NCI-H345 (cell line): ENCODE data around the gene CXXC5.
A peak's percentile ranks its signal among the peaks of the same experiment; 100 is the strongest.

Experiments used
- DNase-seq: peaks from one replicate; lab custom pipeline; 2025; lab: John Stamatoyannopoulos, UW

The CXXC5 gene

DNA sequence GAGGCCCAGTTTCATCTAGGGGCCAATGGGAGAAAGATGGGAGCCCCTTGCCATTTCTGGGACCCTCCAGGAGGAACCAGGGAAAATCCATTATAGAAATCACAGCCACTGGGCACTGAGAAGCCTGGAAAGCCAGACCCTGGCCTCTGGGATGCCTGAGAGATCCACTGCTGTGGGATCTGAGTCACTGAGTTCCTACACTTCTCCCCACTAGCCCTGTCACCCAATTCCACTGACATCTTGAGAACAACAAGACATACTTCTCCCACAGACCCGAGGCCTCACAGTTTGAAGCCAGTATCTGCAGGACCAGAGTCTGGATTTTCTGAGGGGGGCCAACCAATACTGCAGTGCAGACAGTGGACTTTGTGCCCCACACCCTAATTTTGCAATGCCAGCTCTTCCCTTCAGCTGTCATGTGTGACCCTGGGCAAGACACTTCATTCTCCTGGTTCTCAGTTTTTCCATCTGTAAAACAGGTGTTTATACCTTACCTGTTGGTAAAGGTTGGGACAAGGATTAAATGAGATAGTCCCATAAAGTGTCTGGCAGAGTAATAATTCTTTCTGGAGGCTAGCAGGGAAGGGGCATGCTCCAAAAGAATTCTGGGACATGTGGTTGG is 46.5 kb downstream of the CXXC5 start:
- DNase-seq: no peak

DNA sequence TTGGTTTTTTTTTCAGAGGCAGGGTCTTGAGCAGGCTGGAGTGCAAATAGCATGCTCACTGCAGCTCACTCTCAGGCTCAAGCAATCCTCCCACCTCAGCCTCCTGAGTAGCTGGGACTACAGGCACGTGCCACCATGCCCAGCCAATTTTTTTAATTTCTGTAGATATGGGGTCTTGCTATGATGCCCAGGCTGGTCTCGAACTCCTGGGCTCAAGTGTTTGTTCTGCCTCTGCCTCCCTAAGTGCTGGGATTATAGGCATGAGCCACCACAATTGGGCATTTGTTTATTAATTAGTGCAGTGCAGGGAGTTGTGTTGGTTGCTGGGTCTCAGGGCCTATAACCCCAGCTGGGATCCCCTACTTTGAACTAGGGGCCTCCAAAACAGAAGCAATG is 47.0 kb downstream of the CXXC5 start:
- DNase-seq: no peak

DNA sequence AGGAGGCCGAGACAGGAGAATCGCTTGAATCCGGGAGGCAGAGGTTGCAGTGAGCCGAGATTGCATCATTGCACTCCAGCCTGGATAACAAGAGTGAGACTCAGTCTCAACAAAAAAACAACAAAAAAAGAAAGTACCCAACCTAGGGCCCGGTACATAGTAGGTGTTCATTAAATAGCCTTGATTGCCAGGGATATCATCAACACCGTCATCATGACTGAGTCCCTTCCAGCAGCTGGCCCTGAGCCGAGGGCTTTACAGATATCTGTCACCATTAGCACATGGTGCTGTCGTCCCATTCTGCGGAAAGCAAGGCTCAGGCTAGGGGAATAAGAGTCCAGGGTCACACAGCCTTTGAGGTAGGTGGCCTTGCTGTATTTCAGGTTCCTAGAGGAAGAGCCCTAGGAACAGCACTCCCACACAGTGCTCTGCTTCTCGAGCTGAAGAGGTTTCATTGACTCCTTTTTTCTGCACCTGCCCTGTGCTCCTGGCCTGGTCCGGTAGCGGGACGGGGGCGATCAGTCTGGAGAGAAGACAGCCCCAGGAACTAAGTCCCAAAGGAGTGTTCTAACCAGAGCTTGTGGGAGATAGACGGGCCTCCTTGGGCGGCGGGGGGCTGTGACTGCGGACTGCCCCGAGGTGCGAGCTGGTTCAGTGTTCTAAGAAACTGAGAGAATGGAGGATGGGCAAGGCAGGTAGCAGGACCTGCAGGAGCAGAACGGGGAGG is 48.2 kb downstream of the CXXC5 start:
- DNase-seq: no peak

DNA sequence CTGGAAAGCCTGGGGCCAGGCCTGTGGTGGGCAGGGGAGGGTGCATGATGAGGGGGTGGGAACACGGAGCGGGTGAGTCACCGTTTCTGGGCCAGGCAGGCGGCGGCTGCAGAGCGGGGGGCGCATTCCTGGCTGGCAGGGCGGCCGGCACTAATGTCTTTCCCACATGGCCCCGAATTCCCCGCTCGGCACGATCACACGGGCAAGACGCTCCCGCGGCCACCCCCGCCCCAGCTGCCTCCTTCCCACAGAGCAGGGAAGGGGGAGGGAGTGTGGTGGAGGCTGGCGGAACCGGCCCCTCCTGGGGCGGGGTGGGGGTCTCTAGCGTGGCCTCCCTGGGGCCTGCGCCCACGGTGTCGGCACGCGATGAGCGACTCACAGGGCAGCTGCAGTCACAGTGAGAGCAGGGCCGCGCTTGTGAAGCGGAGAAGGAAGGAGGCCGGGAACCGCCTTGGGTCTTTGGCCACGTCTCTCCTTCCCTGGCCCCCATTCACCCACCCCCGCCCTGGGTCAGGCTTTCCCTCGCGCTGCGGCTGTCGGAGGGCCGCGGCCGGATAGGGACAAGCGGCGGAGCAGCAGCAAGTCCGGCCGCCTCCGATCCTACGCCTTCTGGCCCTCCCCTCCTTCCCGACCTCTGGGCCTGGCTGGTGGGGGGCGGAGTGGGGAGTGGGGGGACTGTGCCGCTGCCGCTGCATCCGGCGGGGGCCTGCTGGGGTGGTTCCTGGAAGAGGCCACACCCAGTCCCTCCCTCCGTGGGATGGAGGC is 48.9 kb downstream of the CXXC5 start:
- DNase-seq: no peak

DNA sequence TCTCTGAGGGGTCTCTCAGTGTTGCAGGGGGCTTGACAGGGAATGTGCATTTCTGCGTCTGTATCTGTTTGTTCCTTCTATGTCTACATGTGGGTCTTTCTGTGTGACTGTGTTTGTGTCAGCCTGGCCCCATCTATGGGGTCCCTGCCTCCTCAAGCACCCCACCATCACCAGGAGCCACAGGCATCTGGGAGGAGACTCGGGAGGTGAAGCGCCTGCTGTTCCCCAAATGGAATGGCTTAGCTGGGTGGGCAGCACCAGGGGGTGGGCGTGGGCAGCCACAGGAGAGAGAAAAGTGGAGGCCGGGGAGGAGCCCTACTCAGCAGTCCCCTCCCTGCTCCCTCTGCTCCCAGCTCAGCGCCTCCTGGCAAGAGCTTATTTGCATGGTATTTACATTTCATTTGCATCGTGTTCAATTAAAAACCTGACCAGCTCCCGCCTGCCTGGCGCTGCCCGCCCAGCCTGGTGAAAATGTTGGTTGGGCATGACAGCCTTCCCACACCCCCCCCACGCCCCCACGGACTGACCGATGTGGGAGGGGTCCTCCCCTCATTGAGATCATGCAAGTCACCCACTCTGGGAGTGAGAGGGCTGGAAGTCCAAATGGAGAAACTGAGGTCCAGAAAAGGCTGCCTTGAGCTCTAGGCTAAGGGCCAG is 50.5 kb downstream of the CXXC5 start:
- DNase-seq: peak; percentile 56

DNA sequence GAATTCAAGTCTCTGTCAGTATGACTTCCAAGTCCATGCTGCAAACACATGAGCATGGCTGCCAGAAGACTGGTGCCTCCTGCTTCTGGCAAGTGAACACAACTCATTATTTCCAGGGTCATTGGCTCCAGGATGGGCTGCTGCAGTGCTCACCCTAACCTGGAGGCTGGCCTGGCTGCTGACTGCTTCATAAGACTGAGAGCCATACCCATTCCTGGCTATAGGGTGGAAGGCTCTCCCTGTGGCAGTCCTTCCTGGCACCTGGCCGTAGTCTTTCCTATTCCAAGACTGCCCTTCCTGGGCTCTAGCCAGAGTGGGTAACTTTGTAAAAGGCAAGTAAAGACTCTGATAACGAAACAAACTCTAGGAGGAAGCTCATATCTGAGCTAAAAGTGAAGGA is 51.2 kb downstream of the CXXC5 start:
- DNase-seq: no peak

DNA sequence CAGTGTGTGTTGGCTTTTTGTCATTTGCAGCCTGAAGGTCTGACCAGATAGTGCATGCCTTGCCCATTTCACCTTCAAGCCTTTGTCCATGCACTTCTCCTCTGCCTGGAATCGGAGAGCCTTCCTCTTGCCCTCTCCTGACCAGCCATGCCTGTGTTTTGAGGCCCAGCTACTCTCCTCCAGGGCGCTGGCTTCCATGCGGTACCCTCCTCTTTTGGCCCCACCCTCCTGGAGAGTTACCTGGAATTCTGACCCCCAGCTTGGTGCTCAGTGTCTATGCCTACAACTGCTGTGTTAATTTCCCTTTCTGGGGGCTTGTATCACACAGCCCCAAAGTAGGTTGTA is 52.5 kb downstream of the CXXC5 start:
- DNase-seq: no peak

DNA sequence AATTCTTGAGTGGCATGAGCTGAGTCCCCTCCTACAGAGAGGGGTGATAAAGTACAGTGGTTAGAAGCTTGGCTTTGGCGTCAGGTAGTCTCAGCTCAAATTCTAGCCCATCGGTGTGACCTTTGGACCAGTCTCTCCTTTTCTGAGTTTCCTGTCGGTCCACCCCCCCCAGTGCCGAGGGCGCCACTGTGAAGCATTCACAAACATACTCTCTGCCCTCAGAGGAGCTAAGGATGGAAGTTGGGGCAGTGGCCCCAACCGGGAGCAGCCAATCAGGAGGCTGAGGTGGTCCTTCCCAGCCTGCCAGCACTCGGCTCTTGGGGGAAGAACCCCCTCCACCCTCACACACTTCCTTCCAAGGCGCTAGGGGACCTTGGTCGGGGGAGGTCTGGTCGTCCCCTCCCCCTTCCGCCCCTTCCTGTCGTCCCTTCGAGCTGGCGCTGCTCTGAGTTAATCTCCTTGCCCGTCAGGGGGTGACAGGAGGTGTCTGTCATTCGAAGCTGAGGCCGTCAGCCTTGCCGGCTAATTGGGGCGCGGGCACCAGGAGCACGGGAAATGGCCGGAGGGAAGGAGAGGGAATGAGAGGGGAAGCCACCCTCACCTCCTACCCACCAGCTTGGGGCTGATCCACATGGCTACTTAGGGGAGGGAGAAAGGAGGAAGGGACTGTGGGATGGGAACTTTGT is 53.0 kb downstream of the CXXC5 start:
- DNase-seq: no peak

DNA sequence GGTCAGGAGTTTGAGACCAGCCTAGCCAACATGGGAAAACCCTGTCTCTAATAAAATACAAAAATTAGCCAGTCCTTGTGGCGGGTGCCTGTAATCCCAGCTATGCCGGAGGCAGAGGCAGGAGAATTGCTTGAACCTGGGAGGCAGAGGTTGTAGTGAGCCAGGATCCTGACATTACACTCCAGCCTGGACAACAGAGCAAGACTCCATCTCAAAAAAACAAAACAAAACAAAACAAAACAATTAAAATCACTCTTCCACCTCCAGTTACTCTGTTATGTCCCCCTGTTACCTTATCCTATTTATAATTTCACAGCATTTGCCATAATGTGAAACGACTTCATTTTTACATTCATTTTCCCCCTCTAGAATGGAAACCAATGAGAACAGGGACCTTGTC is 54.4 kb downstream of the CXXC5 start:
- DNase-seq: no peak

DNA sequence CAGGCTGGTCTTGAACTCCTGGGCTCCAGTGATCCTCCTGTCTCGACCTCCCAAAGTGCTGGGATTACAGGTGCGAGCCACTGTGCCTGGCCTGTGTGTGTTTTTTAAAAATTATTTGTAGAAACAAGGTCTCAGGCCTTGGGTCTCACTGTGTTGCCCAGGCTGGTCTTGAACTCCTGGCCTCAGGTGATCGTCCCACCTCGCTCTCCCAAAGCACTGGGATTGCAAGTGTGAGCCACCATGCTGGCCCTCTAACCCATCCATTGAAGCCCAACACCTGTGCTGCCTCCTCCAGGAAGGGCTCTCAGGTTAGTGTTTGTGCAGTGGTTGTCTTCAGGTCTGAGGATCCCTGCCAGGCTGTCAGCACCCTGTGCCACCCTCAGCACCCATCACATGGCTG is 56.6 kb downstream of the CXXC5 start:
- DNase-seq: no peak

DNA sequence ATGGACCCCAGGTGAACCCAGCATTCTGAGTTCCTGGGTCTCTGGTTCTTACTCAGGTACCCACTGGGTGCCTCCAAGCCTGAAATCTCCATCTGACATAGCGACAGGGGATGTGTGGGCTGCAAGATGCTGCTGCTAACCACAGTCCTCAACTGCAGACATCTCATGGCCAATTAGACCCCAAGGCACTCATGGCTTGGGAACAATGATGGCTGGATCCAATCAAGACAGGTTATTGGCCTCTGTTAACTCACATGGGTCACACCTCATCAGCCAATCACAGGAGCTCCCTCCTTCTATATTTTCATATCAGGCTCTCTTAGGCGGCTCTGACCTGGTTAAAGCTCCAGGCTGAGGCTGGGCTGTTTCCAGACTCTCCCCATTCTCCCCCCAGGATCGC is 57.0 kb downstream of the CXXC5 start:
- DNase-seq: no peak

DNA sequence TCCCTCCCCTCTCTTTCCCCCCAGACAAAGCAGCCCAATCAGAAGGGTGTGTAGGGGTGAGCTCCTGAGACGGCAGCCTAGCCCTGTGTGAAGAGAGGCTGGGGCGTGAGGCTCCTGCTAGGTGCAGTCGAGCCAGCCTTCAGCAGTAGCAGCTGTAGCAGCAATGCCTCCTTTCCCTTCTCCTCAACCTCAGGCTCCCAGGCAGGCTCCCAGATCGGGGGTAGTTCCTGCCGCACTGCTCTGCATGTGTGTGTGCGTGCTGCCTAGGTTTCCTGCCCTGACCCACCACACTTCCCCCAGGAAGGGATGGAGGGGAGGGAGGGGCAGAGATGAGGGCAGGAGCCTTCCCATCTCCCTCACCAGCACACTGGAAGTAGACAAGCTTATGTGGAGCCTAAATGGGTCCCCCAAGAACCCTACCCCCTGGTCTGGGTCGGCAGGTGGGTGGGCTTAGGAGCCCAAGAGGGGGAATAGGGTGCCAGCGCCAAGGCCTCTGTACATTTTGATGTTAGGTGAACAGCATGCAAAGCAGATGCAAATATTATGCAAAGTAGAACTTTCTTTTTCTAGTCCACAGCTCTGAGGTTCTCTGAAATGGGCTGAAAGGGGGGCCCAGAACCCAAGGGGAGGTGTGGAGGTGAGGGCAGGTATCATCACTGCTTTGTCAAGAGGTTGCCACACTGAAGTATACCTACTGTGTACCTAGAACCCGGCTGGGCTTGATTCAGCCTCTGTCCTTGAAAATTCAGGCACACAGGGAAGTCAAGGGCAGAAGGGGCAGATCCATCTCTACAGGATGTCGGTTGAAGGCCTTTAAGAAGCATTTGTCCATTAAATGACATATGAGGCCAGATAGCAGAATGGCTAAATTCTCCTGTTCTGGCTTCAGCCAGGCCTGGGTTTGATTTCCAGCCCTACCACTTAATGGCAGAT is 57.8 kb downstream of the CXXC5 start:
- no peak for DNase-seq

DNA sequence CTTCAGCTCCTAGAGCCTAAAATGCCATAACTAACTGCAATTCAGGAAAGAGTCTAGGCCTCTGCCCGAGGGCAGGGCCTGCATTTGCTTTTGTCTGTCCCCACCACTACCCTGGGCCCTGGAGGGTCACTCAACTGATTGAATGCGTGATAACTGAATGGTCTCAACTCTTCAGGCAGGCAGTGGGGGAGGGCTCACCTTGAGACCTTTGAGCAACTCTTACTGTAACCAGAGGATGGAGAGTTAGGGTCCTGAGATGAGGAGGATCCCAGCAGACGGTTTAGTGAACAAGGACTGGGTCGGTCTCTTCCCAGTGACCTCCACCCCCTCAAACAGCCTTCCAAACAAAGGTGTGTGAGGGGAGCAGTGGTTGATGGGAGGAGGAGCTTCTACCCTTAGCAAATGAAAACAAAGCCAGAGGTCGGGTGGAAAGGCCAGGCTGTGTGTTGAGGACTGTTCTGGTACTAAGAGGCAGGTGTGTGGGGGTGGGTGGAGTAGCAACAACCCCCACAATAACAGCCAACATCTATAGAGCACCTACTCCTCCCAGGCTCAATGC is 59.4 kb downstream of the CXXC5 start:
- DNase-seq: no peak

DNA sequence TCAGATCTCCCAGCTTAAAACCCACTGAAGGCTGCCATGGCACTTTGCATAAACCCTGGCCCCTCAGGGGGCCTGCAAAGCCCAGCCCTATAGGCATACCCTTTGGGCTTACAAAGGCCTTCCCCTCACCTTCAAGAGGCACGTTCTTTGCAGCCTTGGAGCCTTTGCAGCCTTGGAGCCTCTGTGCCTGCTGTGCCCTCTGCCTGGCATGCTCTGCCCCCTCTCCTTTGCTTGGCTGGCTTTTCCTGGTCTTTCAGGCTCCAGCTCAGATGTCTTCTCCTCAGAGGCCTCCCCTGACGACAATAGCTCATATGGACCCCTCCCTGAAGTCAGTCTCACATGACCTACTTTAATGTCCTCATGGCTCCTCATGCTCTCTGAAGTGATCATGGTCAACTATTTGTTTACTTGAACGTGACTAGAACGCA is 60.3 kb downstream of the CXXC5 start:
- DNase-seq: no peak

DNA sequence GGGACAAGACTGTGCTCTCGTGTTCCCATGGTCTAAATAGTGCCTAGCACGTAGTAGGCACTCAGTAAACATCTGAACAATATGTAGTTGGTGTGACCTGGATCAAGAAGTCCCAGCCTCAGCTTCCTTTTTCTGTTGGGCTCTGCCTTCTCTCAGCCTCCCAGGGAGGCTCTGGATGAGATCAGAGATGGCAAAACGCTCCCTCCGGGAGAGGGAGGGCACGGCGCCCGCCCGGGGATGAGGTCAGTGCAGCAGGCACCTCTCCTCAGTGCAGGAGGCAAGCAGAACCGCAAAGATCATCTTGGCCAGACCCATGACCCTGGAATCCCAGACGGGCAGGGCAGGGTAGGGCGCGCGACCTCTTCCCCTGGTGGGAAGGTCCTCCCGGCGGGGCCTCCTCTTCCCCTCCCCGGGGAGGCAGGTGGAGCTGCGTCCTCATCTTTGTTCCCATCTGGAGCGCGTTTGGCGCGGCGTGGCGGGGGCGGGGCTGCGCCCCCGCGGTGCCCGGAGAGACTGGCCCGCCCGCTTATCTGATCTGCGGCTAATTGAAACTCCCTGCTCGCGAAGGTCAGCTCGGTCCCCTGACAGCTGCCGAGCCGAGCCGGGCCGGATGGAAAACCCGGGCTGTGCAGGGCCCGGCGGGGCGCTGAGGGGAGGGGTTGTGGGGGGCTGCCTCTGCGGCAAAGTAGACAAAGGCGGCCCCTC is 60.9 kb downstream of the CXXC5 start:
- DNase-seq: peak; percentile 81

DNA sequence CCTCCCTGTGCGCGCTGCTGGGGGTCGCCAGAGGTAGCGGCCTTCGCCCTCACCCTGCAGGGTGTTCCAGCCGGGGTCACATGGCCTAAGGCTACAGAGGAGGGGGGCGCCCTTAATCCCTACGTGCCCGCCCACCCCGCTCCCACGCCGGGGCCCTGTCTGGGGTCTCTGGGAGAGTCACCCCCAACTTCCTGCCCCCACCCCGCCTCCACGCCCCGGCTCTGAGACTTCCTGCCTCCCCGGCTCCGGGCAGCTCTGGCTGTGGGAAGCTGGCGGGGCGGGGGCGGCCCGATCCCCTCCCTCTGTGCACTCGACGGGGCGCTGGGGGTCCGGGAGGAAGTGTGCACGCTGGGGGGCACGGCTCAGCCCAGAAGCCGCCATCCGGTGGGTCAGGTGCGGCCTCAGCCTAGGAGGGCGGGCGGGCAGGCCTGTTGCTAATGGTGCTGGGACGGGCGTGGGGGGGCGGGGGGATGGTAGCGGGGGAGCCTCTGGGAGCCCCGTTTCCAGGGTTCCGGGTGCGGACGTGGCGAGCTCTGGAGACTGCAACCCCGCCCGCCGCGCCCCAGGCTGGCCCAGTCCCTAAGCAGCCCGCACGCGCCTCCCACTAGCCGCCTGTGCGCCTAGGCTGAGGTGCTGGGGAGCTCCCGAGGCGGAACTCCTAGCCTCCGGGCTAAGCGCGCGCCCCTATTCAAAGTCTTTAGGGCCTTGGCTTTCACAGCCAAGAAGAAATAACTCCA is 61.6 kb downstream of the CXXC5 start:
- peak; percentile 42 for DNase-seq

DNA sequence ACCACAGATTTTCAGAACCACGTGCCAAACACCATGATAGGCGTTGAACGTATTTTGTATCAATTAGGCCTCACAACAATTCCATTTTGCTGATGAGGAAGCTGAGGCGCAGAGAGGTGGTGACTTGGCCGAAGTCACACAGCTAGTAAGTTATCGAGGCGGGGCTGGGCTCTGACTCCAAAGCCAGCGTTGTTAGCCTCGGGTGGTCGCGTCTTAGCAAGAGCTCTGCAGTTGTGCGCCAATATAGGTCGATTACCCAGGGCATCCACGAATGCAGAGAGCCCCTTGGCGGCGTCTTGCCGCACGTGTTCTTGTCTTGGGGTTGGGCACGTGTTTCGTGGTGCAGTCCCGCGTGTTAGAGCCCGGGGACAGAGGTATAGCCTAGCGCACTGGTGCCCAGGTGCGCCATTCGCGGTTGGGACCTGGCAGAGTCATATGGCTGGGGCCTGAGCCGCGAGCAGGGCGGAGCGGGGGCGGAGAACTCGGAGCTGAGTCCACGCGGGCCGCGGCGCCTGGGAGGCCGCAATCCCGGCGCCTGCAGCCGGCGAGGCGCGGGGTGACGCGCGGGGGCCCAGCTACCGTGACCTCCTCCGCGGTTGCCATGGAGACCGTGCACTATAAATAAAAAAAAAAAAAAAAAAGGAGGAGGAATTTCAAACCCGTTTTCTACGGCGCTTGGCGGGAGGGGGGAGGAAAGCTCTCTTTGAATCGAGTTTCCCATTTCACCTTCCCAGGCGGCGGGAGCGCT is 62.3 kb downstream of the CXXC5 start:
- peak; percentile 69 for DNase-seq

DNA sequence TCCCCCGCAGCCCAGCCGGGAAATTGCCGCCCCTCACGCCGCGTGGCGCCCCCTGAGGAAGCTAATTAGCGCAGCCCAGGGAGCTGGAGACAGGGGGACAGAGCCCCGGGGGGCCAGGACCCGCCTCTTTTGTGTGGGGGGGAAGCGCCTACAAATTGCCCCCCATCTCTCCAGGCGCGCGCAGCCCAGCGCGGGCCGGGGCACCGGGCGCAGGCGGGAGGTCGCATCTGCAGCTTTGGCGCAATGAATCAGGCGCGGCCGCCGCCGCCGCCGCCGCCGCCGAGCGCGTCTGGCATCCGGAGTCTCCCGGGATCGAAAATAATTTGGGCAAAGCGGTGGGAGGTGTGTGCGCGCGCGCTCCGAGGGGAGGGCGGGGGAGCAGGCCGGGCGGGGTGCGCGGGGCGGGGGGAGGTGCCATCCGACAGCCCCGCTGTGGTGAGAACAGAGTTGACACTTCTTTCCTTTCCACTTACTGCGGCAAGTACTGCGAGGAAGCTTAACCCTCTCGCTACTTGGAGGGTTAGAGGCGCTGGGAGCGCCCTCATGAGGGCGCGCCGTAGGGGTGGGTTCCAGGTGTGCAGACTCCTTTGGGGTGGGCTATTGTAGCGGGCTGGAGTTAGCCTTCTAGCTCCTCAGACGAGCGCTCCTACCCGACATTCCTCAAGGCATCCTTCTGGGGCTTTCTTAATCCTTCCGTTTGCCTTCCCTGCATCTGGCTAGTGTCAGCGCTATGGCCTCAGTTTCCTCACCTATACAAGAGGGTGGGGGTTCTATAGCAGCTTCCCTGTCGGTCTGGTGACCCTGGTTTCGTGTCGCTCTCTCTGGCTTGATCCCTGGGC is 63.1 kb downstream of the CXXC5 start:
- peak; percentile 62 for DNase-seq
